MM.1S (cell line): ENCODE data around the gene CYP19A1.

Experiments used
- DNase-seq: peaks from one replicate; pipeline ENCODE4 v3.0.0-alpha.2; 2015
- H2AFZ ChIP-seq: fragments of 300-600 bp; sonication (generic); 2 replicates; pipeline ENCODE4 v1.6.0; 2016; ENCODE audit warnings: antibody characterized with exemption, low read length
- H3F3A ChIP-seq: fragments of 300-600 bp; sonication (generic); 2 replicates; pipeline ENCODE4 v1.6.1; 2016; ENCODE audit warnings: mild to moderate bottlenecking, antibody characterized with exemption, low read length, moderate library complexity, mixed read lengths; ENCODE audit not compliant: insufficient read depth
- H3K27ac ChIP-seq: fragments of 300-600 bp; sonication (generic); 2 replicates; pipeline ENCODE4 v1.5.1; 2016; ENCODE audit warnings: mild to moderate bottlenecking, low read length
- H3K27me3 ChIP-seq: fragments of 300-600 bp; sonication (generic); replicated peaks from 2 replicates; pipeline ENCODE4 v1.6.0; 2016; ENCODE audit warnings: low read length; ENCODE audit not compliant: insufficient read depth
- H3K36me3 ChIP-seq: fragments of 300-600 bp; sonication (generic); replicated peaks from 2 replicates; pipeline ENCODE4 v1.6.1; 2016; ENCODE audit warnings: mild to moderate bottlenecking, low read length, mixed read lengths; ENCODE audit not compliant: insufficient read depth
- H3K4me1 ChIP-seq: fragments of 300-600 bp; sonication (generic); 2 replicates; pipeline ENCODE4 v1.6.1; 2016; ENCODE audit warnings: low read length, mixed read lengths
- H3K4me2 ChIP-seq: fragments of 300-600 bp; sonication (generic); 2 replicates; pipeline ENCODE4 v1.6.0; 2016; ENCODE audit warnings: low read depth, low read length
- H3K4me3 ChIP-seq: fragments of 300-600 bp; sonication (generic); 2 replicates; pipeline ENCODE4 v1.5.1; 2016; ENCODE audit warnings: low read length, mixed read lengths
- H3K79me2 ChIP-seq: fragments of 300-600 bp; sonication (generic); 2 replicates; pipeline ENCODE4 v1.6.1; 2016; ENCODE audit warnings: mixed run types, low read length, mixed read lengths
- H3K9ac ChIP-seq: fragments of 300-600 bp; sonication (generic); 2 replicates; pipeline ENCODE4 v1.6.1; 2016; ENCODE audit warnings: low read length, mixed read lengths
- H3K9me2 ChIP-seq: fragments of 300-600 bp; sonication (generic); replicated peaks from 2 replicates; pipeline ENCODE4 v1.6.1; 2016; ENCODE audit warnings: mild to moderate bottlenecking, low read length, mixed read lengths; ENCODE audit not compliant: insufficient read depth
- H3K9me3 ChIP-seq: fragments of 300-600 bp; sonication (generic); replicated peaks from 2 replicates; pipeline ENCODE4 v1.6.1; 2016; ENCODE audit warnings: mild to moderate bottlenecking, low read length, mixed read lengths; ENCODE audit not compliant: insufficient read depth
- H4K20me1 ChIP-seq: fragments of 300-600 bp; sonication (generic); 2 replicates; pipeline ENCODE4 v1.6.1; 2016; ENCODE audit warnings: mild to moderate bottlenecking, low read length, moderate library complexity, mixed read lengths; ENCODE audit not compliant: insufficient read depth
- CTCF ChIP-seq: fragments of 300-600 bp; sonication (generic); IDR thresholded peaks from 2 replicates; pipeline ENCODE4 v1.5.1; 2016; ENCODE audit warnings: antibody characterized with exemption, low read length, mixed read lengths
- EZH2 ChIP-seq: fragments of 300-600 bp; sonication (generic); optimal IDR thresholded peaks from 2 replicates; pipeline ENCODE3; 2017; ENCODE audit warnings: low read depth, mild to moderate bottlenecking, antibody characterized with exemption, low read length, mixed read lengths
- EZH2phosphoT487 ChIP-seq: fragments of 300-600 bp; sonication (generic); IDR thresholded peaks from 2 replicates; pipeline ENCODE4 v1.6.1; 2018; ENCODE audit warnings: antibody characterized with exemption, low read length

The CYP19A1 gene

GRCh38 chr15:51181221-51181620 lies 157.2 kb downstream of the CYP19A1 start:
- Histone ChIP-seq H3K4me3 (no peak overlapping the region), H3K9ac (no peak overlapping the region), H2AFZ (no peak overlapping the region), H3K27me3 (no peaks in the 10 kb centered on the region), H3K4me2 (no peak overlapping the region), H3K79me2 (no peaks in the 10 kb centered on the region), H3K36me3 (no peaks in the 10 kb centered on the region), H3K9me3 (no peaks in the 10 kb centered on the region), H3K9me2 (no peaks in the 10 kb centered on the region), H4K20me1 (no peaks in the 10 kb centered on the region), H3F3A (no peaks in the 10 kb centered on the region), H3K27ac (no peak overlapping the region), H3K4me1 (no peaks in the 10 kb centered on the region)
- no peak for TF ChIP-seq CTCF
- no peak for TF ChIP-seq EZH2phosphoT487
- TF ChIP-seq EZH2, result no peak
- DNase-seq, result no peak

- Histone ChIP-seq H4K20me1 (no peaks in the 10 kb centered on the region), H3K27me3 (no peaks in the 10 kb centered on the region), H3K9ac (no peak overlapping the region), H3K4me2 (no peak overlapping the region), H2AFZ (no peak overlapping the region), H3K27ac (no peak overlapping the region), H3K9me2 (no peaks in the 10 kb centered on the region), H3K79me2 (no peaks in the 10 kb centered on the region), H3F3A (no peaks in the 10 kb centered on the region), H3K36me3 (no peaks in the 10 kb centered on the region), H3K4me1 (no peaks in the 10 kb centered on the region), H3K4me3 (no peak overlapping the region), H3K9me3 (no peaks in the 10 kb centered on the region)
- TF ChIP-seq EZH2phosphoT487 (no peak), EZH2 (no peak), CTCF (no peak)
- DNase-seq, result no peak
Observed at GRCh38 chr15:51180534-51180933, 157.9 kb downstream of the CYP19A1 start.

- no peaks in the 10 kb centered on the region for H3K9me3 ChIP-seq
Observed at GRCh38 chr15:51180011-51180410, 158.4 kb downstream of the CYP19A1 start.

More at GRCh38 chr15:51180011-51180410, 158.4 kb downstream of the CYP19A1 start:
- H3K27me3 ChIP-seq, result no peaks in the 10 kb centered on the region
- H3K4me2 ChIP-seq, result no peak overlapping the region
- H3K4me1 ChIP-seq, result no peaks in the 10 kb centered on the region
- no peaks in the 10 kb centered on the region for H3K79me2 ChIP-seq
- no peak overlapping the region for H3K4me3 ChIP-seq
- TF ChIP-seq EZH2, result no peak
- TF ChIP-seq CTCF, result no peak
- no peak for TF ChIP-seq EZH2phosphoT487
- H2AFZ ChIP-seq, result no peak overlapping the region
- no peaks in the 10 kb centered on the region for H3F3A ChIP-seq
- H3K36me3 ChIP-seq, result no peaks in the 10 kb centered on the region
- no peaks in the 10 kb centered on the region for H3K9me2 ChIP-seq
- no peak overlapping the region for H3K9ac ChIP-seq
- no peak for DNase-seq
- no peak overlapping the region for H3K27ac ChIP-seq
- no peaks in the 10 kb centered on the region for H4K20me1 ChIP-seq
